Esophagus squamous epithelium (tissue), 5 donors: ENCODE data around the gene FAM83D. TPM values are rescaled to one million over a fixed set of nuclear protein-coding genes. Genes with fewer than 3 reads are reported as not detected.

Experiments used
- DNase-seq: peaks from one replicate; lab custom pipeline; 2025; lab: John Stamatoyannopoulos, UW
- H3K27ac ChIP-seq, 4 donors: fragments of 200-600 bp; sonication (generic); one replicate each; pipeline ENCODE4 v1.5.1; 2016 to 2019; ENCODE audit warnings: mild to moderate bottlenecking in 1 of 4
- H3K27me3 ChIP-seq, 4 donors: fragments of 200-600 bp; sonication (generic); 1 replicate in 3 of 4; 2 replicates in 1 of 4; pipeline versions ENCODE4 v1.5.1 to v1.6.0; 2017 to 2021; ENCODE audit warnings: antibody characterized with exemption in 1 of 4
- H3K36me3 ChIP-seq, 3 donors: fragments of 200-600 bp; sonication (generic); one replicate each; pipeline ENCODE4 v1.5.1; 2016 to 2019
- H3K4me1 ChIP-seq, 3 donors: fragments of 200-600 bp; sonication (generic); one replicate each; pipeline ENCODE4 v1.5.1; 2017 to 2019
- H3K4me3 ChIP-seq, 4 donors: fragments of 200-600 bp; sonication (generic); 1 replicate in 3 of 4; 2 replicates in 1 of 4; pipeline ENCODE4 v1.5.1; 2016 to 2019; ENCODE audit warnings: mild to moderate bottlenecking in 2 of 4, moderate library complexity in 1 of 4
- H3K9me3 ChIP-seq, 3 donors: fragments of 200-600 bp; sonication (generic); one replicate each; pipeline ENCODE4 v1.5.1; 2016 to 2019
- POLR2A ChIP-seq, 4 donors: fragments of 450-650 bp; IDR thresholded peaks; one replicate each; pipeline ENCODE4 v1.6.1; 2017; ENCODE audit warnings: antibody characterized with exemption in 4 of 4, mild to moderate bottlenecking in 4 of 4, moderate library complexity in 3 of 4
- WGBS, 2 donors: methylation state at CpG; one replicate each; pipeline ENCODE4 v1.1.5; 2018; 5-methylcytosine and 5-hydroxymethylcytosine counted together
- intact Hi-C: fragments of 100-400 bp; cut with DNase I; formaldehyde crosslinking; loops from one replicate; pipeline ENCODE4 v1.15.0; 2022
- total RNA-seq, 4 donors: library from RNA; depleted of rRNA; stranded (reverse); fragments of >200 nt; gene quantifications; one replicate each; pipeline ENCODE4 v1.1.0, GENCODE V29; 2016
- TF ChIP-seq, protein P1 (sequence below), 6 experiments: fragments of 450-650 bp in 4 of 6; fragments of 200-600 bp in 2 of 6; sonication (generic) in 2 of 6; IDR thresholded peaks; one replicate each; pipeline ENCODE4 v1.5.1; 2016 to 2019; ENCODE audit warnings: antibody characterized with exemption in 6 of 6, mild to moderate bottlenecking in 4 of 6, moderate library complexity in 4 of 6
- donor health status: DM: yes; HTN: yes; CAD: no.

Gene FAM83D
- total RNA-seq, 4 donors from 2014 or later, result 53.8 to 105 (median 81.9) TPM

DNA sequence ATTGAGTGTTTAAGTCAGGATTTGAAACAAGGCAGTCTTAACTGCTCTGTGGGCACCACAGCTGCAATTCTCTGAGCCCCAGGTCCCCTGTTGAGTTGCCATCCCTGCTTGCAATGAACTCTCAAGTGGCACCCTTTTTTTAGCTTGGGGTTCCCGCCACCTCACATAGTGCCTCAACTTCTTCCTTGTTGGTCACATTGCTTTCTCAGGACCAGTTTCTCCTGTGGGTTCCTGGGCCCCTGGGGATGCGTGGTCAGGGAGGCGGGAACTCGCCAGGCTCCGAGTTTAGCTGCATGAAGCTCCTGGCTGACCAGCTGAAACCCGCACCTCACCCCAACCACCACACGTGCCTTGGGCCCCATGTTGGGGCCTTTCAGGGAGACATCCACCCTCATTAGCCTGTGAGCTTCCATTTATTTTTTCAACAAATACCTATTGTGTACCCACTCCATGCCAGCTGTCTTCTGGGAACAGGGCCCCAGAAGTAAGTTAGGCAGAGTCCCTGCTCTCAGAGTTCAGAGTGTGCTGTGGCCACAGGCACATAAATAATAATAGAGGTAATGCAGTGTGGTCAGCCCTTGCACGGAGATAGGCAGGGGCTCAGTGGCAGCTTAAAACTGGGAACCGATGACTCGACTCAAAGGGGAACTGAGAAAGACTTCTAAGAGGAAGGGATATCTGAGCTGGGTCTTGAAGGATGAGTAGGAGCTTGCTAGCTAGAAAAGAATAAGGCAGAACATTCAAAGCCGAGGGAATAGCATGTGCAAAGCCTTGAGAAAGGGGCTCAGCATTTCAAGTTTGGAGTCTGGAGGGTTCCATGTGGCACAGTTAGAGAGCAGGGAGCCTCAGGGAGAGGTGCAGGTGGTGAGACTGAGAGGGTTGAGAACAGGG is 33.9 kb upstream of the FAM83D start:
- Histone ChIP-seq H3K4me1 (peaks cover 5 to 19% (median 7%) of the 10 kb centered on the region in 3 donors), H3K27ac (no peak overlapping the region), H3K36me3 (no peaks in the 10 kb centered on the region), H3K9me3 (no peaks in the 10 kb centered on the region), H3K4me3 (no peak overlapping the region), H3K27me3 (peaks cover 0 to 30% (median 0%) of the 10 kb centered on the region in 4 donors)
- no peak for DNase-seq
- 72 to 87% methylated on average over 11 of the region's 11 CpGs for WGBS, 2 donors
- TF ChIP-seq, protein P1, sequence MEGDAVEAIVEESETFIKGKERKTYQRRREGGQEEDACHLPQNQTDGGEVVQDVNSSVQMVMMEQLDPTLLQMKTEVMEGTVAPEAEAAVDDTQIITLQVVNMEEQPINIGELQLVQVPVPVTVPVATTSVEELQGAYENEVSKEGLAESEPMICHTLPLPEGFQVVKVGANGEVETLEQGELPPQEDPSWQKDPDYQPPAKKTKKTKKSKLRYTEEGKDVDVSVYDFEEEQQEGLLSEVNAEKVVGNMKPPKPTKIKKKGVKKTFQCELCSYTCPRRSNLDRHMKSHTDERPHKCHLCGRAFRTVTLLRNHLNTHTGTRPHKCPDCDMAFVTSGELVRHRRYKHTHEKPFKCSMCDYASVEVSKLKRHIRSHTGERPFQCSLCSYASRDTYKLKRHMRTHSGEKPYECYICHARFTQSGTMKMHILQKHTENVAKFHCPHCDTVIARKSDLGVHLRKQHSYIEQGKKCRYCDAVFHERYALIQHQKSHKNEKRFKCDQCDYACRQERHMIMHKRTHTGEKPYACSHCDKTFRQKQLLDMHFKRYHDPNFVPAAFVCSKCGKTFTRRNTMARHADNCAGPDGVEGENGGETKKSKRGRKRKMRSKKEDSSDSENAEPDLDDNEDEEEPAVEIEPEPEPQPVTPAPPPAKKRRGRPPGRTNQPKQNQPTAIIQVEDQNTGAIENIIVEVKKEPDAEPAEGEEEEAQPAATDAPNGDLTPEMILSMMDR (IDR thresholded peaks at IDR 0.05), result no peak
- no peak for TF ChIP-seq POLR2A (IDR thresholded peaks at IDR 0.05)
- intact Hi-C loops, result no loop called here

DNA sequence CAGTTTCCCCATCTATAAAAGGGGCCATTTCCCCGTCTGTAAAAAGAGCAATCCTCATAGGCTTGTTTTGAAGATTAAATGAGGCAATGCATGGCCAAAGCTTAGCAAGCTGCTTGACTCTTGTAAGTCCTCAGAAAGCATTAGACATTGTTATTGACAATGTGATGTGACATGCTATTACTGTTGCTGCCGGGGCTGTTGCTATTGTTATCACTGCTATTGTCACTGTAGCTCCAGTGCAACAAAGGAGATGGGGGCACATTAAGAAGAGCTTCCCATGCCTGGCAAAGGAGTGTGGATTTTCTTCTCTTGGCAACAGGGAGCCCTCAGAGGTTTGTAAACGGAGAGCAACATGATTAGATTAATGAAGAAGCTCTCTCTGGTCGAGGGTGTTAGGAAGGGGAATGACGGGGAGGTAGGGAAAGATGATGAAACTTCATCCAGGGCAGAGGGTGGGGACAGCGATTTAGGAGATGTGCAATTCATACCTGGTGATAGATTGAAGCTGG is 33.1 kb upstream of the FAM83D start:
- no peaks in the 10 kb centered on the region for H3K36me3 ChIP-seq
- H3K27ac ChIP-seq, result peak overlapping the region in 1 of 4 donors; percentile 2
- TF ChIP-seq, protein P1 (IDR thresholded peaks at IDR 0.05), result no peak
- no peak for TF ChIP-seq POLR2A (IDR thresholded peaks at IDR 0.05)
- intact Hi-C loops, result no loop called here
- H3K4me3 ChIP-seq, result no peak overlapping the region
- 17 to 32% methylated on average over 6 of the region's 6 CpGs for WGBS, 2 donors
- peaks cover 5 to 15% (median 7%) of the 10 kb centered on the region in 3 donors for H3K4me1 ChIP-seq
- peaks cover 0 to 30% (median 0%) of the 10 kb centered on the region in 4 donors for H3K27me3 ChIP-seq
- H3K9me3 ChIP-seq, result no peaks in the 10 kb centered on the region
- no peak for DNase-seq

DNA sequence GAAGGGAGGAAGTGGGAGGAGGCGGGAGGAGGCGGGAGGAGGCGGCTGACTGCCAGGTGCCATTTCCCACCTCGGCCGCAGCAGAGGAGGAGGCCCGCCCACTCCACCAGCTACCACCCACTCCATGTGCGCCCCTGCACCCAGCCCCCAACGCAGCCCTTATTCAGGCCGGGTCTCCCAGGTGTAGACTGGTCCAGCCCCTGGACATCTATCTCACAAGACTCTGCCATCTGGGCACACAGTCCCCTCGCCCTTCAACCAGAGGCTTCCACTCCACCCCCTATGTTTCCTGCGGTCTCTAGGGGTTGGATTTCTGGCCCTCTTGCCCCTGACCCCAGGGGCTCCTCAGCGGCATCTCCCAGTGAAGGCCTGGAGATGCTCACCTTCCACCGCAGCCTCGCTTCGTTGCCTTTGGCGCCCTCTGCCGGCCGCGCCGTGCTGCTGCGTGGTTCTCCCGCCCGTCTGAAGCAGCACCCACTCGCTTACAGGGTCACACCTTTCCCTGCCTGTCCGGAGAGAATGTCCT is 32.6 kb upstream of the FAM83D start:
- H3K36me3 ChIP-seq, result no peaks in the 10 kb centered on the region
- no peak for DNase-seq
- peaks cover 0 to 30% (median 0%) of the 10 kb centered on the region in 4 donors for H3K27me3 ChIP-seq
- intact Hi-C loops, result no loop called here
- H3K9me3 ChIP-seq, result no peaks in the 10 kb centered on the region
- TF ChIP-seq, protein P1 (IDR thresholded peaks at IDR 0.05), result peak; percentile 74 to 94 (median 82)
- no peak for TF ChIP-seq POLR2A (IDR thresholded peaks at IDR 0.05)
- peak overlapping the region in 2 of 4 donors; percentile 19 to 50 for H3K4me3 ChIP-seq
- H3K27ac ChIP-seq, result peak overlapping the region in 1 of 4 donors; percentile 49
- 3 to 23% methylated on average over 17 to 24 of the region's 25 CpGs for WGBS, 2 donors
- peaks cover 5 to 15% (median 7%) of the 10 kb centered on the region in 3 donors for H3K4me1 ChIP-seq

DNA sequence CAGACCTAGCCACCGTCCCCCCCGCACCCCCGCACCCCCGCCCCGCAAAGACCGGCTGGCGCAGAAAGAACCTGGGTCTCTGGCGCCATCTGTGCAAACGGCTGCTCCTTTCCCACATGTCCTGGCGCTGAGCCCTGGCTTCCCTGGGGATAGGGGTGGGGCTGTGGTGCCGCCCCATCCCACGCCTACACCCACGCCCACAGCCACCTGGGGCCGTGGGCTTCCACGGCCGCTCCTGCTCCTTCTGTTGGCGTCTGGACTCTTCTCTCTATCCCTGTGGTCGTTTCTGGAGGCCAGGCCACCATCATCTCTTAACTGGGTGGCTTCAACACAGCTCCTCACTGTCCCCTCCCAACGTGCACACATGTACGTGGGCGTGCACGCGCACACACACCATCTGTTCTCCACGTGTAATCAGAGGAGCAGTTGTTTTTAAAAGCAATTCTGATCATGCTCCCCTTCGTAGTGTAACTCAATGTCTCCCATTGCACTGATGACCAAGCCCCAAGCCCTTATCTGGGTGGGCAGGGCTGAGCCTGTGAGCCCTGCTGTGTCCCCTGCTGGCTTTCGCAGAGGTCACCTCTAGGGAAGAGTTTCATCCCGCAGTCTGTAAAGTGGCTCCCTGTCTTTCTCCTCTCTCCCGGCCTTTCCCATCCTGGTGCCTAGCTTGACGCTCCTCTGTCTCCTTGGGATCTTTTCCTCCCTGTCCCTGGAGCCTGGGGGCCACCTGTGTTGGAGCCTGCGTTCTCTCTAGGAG is 31.9 kb upstream of the FAM83D start:
- no peak for DNase-seq
- no peaks in the 10 kb centered on the region for H3K9me3 ChIP-seq
- H3K4me3 ChIP-seq, result peak overlapping the region in 2 of 4 donors; percentile 19 to 50
- peaks cover 0 to 35% (median 0%) of the 10 kb centered on the region in 4 donors for H3K27me3 ChIP-seq
- intact Hi-C loops, result no loop called here
- no peak overlapping the region for H3K27ac ChIP-seq
- no peaks in the 10 kb centered on the region for H3K36me3 ChIP-seq
- WGBS, 2 donors, result 32 to 40% methylated on average over 16 to 19 of the region's 30 CpGs
- peaks cover 5 to 15% (median 7%) of the 10 kb centered on the region in 3 donors for H3K4me1 ChIP-seq
- TF ChIP-seq POLR2A (IDR thresholded peaks at IDR 0.05), result no peak
- TF ChIP-seq, protein P1 (IDR thresholded peaks at IDR 0.05), result no peak
